VCaP (cell line): ENCODE data around the gene KCP.
A peak's percentile ranks its signal among the peaks of the same experiment; 100 is the strongest.

Source experiments
- H3K27ac ChIP-seq: fragments of 450-650 bp; 2 replicates; pipeline ENCODE4 v1.5.1; 2017
- TF ChIP-seq, protein P1 (sequence below): fragments of 450-650 bp; conservative IDR thresholded peaks from 2 replicates; pipeline ENCODE4 v1.5.1; 2017; ENCODE audit warnings: mild to moderate bottlenecking, moderate library complexity

Gene KCP

DNA sequence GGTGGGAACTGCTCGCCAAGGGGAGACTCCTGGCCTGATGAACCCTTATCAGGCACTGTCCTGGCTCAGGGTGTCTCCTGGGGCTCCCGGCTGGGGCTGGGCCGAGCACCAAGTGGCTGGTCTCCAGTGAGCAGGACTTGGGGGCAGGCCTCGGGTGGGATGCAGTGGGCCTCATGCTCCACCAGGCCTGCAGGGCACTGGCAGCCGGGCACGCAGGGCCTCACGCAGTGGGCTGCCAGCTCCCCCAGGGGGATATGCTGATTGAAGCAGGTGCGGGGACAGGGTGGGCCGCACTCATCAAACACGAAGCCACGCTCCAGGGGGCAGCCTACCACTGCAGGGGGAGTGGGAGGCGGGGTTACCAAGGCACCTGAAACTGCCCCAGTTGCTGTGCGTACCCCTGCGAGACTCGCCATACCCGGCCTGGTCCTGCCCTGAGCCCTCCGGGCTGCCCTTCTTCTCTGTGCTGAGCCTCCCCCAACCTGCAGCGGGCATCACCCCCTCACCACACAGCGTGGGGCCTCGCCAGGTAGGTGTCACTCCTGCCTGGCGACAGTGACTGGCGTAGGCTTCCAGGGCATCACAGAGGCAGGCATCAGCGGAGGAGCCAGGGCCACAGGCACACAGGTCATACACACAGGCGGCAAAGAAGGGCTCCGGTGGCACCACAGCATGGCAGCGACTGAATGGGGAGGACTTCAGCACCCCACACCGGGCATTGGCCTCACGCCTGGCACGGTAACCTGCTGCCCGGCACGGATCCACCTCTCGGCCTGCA lies 33.3 kb downstream of the KCP start:
- H3K27ac ChIP-seq = no peak overlapping the region
- TF ChIP-seq, protein P1, sequence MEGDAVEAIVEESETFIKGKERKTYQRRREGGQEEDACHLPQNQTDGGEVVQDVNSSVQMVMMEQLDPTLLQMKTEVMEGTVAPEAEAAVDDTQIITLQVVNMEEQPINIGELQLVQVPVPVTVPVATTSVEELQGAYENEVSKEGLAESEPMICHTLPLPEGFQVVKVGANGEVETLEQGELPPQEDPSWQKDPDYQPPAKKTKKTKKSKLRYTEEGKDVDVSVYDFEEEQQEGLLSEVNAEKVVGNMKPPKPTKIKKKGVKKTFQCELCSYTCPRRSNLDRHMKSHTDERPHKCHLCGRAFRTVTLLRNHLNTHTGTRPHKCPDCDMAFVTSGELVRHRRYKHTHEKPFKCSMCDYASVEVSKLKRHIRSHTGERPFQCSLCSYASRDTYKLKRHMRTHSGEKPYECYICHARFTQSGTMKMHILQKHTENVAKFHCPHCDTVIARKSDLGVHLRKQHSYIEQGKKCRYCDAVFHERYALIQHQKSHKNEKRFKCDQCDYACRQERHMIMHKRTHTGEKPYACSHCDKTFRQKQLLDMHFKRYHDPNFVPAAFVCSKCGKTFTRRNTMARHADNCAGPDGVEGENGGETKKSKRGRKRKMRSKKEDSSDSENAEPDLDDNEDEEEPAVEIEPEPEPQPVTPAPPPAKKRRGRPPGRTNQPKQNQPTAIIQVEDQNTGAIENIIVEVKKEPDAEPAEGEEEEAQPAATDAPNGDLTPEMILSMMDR = no peak

DNA sequence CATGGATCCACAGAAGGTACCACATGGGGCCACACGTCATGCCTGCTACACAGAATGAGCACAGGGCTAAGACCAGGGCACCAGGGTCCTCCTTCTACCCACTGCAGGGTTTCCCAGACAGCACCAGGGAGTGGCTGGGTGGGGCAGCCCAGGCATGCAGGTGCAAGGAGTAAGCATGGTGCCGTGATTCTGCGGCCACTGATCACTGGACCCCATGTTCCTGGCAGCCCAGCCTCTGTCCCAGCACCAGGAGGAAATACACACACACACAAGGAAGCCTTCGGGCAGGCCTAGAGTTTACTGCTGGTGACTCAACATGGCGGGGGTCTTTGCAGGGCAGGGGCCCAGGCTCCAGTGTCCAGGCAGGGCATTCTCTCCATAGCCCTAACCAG lies 33.9 kb downstream of the KCP start:
- TF ChIP-seq, protein P1 = no peak
- no peak overlapping the region for H3K27ac ChIP-seq

DNA sequence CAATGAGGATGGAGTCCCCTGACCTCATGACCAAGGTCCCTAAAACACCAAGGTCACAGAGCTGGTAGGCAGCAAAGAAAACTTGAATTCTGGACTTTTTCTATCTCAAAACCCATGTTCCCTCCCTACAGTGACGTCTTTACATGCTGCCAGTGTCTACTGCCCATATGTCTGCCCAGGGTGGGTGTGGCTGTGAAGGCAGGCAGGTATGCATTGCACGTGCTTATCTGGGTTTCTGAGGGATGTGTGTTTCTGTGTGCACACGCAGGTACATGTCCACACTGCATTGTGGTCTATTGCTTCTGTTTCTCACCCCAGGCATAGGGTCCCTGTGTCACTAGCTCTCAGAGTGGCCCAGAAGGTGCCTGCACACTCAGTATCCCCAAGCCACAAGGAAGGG lies 34.4 kb downstream of the KCP start:
- H3K27ac ChIP-seq = no peak overlapping the region
- TF ChIP-seq, protein P1 = no peak

DNA sequence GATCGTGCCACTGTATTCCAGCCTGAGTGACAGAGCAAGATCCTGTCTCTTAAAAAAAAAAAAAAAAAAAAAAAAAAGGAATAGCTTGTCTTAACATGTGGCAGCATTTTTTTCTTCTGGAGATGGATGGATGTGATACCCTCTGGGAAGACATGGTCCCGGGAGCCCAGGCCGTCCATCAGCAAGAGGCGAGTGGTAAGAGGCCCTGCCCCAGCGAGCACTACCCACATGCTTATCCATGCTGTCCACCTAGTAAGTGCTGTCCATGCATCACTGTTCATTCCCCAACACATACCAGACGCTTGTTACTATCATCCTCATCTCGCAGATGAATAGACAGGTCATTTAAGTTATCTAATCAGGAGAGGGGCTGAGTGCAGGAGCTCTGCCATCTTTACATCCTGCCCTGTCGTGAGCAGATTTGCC lies 35.0 kb downstream of the KCP start:
- TF ChIP-seq, protein P1 = no peak
- H3K27ac ChIP-seq = no peak overlapping the region

DNA sequence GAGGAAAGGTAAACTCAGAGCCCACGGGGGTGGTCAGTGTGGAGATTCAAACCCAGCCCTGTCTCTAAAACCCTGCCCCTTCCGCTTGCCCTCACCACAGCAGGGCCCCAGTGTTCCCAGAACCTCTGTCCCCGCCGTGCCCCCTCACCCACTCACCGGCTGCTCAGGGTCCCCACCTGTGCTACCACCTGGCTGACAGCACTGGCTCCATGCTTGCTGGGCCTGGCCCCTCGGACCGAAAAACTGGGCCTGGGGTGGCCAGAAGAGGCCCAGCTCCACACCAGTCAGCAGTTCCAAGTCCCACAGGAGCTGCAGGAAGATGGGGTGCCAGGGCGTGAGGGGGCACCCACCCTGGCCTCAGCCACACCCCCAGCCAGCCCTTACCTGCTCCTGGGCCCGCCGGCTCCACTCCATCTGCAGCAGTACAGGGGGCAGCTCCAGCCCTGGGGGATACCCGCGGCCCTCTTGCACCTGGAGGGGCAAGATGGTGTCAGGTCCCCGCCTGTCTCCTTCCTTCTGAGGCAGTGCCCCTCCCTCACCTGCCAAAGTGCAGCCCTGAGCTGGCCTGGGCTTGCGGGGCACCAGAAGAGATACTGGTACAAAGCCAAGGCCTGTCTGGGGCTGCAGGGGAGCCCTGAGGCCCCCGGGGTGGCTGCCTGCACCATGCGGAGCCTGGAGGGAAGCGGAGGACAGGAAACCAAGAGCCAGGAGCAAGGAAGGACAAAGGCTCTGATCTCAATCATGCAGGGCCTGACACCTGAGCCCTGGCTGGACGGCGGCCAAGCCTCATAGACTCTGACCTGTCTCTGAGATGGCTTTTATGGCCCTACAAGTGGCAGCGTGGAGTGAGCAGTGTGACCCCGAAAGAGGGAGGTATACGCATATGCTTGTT lies 36.1 kb downstream of the KCP start:
- H3K27ac ChIP-seq = peak overlapping the region; percentile 77
- TF ChIP-seq, protein P1 = no peak

DNA sequence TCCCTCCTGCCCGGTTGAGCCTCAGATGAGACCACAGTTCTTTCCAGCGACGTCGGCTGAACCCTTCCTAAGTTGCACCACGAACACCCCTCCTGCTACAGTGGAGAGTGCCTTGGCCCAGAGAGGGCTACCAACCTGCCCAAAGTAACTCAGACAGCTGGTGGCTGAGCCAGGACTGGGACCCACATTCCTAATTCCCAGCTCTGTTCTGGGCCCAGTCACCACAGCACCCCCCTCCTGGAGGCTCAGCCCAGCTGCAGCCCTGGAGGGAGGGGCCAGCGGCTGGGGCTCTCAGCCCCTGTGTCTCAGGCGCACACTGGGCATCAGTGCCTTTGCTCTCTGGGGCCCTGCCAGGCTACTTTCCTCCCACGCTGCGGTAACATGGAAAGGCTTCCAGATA lies 37.3 kb downstream of the KCP start:
- TF ChIP-seq, protein P1 = no peak
- no peak overlapping the region for H3K27ac ChIP-seq

DNA sequence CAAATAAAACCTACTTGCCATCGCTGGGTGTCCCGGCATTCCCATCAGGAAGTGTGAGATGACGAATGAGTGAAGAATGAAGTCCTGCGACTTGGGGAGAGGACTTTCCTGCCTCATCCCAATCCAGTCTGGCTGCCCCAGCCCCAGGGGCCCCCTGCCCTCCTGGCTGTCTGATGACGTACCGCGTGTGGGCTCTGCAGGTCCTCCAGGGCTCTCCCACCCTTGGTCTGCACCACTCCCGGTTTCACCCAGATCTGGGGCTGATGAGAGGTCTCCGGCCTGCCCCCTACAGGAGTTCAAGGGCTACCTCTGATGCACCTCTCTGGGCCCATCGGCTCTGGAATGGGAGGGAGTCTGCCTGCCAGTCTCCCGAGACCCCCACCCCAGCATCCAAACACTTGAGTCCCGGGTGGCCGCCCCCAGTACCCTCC lies 38.1 kb downstream of the KCP start:
- H3K27ac ChIP-seq = no peak overlapping the region
- TF ChIP-seq, protein P1 = peak; percentile 7; the same call in 1 of the 2 replicates
